ENCODE measurements around the gene SAMM50.
"Not testable (repeated sequence)": the region's sequence is repeated elsewhere in the genome, so short reads cannot be mapped to it uniquely, and the experiment has no call there.

The SAMM50 gene

DNA sequence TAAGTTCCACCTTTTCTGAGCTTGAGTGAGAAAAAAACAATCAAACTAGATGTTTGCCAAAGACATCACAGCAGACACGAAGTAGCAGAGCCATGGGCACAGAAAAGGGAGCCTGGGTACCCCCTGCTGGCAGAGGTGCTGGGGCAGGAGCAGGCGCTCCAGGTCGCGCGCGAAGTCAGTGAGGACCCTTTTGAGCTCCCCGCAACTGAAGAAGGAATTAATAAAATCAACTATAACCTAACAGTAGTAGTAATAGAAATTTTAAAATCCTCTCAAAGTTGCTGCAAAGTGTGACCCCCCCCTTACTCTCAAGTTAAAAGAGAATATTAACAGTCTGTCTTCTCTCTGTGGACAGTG, 48.8 kb downstream of the SAMM50 start:
- DNase-seq, result no peak

DNA sequence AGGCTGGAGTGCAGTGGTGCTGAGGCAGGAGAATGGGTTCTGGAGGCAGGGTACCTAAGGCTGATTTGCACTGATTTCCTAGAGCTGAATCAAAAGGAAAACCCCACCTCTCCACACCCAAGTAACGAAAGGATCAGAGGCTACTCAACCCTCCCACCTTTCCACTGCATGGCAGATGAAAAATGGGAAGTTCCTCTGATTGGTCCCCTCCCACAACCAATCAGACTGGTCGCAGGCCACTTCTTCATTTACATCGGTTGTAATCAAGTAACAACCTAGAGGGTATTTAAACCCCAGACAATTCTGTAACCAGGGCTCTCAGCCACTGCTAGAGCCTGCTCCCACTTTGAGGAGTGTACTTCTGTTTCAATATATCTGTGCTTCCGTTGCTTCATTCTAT, 50.3 kb downstream of the SAMM50 start:
- DNase-seq, result no peak

DNA sequence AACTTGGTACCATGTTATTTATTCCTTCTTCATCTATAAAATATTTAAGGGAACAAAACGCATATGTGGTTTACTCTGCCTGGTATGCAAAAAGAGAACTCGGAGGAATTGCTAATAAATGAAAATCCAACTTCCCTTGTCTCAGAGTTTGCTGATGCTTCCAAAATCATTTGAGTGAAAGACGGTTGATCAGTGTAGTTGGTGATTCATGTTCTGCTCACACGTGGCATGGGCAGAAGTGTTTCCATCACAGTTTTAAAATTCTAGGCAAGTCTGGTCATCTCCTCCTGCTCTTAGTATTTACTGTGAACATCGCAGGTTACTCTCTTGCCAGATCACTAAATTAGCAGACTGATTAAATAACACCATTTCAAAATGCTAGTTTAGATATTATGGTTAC, 56.9 kb downstream of the SAMM50 start:
- no peak for DNase-seq

DNA sequence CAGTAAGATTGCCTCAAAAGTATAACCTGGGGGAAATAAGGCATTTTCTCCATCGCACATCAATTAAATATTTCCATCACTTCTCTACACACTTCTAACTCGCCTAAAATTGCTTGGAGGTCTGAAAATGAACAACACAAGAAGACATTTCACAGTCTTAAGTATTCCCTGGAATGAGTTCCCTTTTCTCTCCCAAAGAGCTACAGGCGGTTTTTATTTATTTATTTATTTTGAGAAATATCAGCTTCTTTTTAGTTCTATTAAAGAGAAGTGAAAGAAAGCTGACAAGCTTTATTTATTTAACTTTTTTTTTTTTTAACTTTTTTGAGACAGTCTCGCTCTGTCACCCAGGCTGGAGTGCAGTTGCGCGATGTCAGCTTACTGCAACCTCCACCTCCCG, 57.3 kb downstream of the SAMM50 start:
- DNase-seq, result no peak

DNA sequence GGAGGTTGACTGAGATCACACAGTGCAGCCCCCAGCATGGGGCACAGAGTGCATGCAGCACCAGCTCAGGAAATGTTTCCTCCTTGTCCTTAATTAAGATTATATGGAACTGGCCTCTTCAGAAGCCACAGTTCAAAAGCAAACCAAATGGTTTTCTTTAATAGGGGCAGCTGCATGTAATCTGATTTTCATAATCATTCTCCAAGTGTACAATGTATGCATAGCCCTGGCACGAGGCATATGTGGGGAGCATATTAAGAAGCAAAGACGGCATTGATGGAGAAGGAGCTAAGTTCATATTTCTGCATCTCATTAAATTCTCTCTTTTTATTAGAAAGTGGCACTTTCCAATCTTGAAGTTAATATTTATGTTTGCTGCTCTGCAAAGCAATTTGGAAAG, 59.0 kb downstream of the SAMM50 start:
- DNase-seq, result no peak

DNA sequence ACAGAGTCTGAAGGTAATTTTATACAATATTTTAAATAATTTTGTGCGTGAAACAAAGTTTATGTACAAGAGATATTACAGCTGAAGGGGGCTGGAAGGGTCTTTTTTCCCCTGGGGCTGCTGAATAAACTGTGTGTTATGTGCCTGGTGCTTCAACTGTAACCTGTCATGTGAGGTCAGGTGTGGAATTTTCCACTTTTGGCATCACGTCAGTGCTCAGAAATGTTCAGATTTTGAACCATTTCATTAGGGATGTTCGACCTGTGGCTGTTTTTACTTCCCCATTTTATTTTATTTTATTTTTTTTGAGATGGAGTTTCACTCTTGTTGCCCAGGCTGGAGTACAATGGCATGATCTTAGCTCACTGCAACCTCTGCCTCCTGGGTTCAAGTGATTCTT, 61.3 kb downstream of the SAMM50 start:
- DNase-seq, result not testable (repeated sequence)

DNA sequence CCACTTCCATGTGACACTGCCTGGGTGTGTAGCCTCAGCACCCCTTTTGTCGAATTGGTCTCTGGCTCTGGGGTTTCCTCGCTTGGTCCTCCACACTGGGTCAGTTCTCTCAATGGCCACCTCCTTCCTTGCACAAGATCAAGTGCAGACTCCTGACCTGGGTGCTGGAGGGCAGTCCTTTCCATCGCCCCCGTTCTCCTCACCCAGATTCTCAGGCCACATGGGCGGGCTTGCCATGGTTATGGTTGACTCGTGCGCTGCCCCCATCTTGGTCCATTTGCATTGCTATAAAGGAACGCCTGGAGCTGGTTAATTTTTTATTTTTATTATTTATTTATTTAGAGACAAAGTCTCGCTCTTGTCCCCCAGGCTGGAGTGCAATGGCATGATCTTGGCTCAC, 63.4 kb downstream of the SAMM50 start:
- no peak for DNase-seq

DNA sequence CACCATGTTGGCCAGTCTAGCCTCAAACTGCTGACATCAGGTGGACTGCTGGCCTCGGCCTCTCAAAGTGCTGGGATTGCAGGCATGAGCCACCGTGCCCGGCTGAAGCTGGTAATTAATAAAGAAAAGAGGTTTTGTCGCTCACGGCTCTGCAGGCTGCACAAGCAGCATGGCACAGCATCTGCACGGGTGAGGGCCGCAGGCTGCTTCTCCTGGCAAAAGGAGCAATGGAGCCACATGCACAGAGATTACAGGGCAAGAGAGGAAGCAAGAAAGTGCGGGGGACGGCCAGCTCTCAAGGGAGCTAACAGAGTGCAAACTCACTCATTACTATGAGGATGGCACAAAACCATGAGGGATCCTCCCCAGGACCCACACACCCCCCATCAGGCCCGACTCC, 64.2 kb downstream of the SAMM50 start:
- DNase-seq, result no peak

DNA sequence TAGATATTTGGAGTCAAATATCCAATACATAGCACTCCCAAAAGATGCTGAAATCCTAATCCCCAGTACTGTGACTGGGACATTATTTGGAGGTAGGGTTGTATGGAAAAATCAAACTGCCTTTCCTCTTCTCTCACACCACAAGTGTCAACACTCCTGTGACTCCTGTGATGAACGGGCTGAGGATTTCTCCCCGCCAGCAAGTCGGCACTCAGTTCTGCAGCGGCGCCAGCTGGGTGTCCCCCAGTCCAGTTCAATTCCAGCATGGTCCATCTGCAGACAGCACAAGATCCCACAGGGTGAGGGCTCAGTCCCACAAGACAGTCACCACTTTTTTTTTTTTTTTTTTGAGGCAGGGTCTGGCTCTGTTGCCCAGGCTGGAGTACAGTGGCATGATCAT, 64.6 kb downstream of the SAMM50 start:
- DNase-seq, result no peak

DNA sequence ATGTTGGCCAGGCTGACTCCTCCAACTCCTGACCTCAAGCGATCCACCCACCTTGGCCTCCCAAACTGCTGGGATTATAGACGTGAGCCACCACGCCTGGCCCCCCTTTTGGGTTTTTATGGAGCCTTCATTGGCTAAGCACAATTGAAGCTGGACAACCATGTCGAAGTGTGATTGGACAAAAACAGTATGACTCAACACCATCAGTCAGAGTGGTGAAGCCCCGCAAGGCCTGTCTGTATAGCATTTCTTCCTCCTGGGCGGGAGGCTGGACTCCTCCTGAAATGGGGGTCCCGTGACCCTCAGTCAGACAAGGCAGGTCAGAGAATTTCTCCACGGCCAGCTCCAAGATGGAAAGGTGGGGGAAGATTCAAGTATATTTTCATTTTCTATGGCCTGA, 65.7 kb downstream of the SAMM50 start:
- DNase-seq, result no peak

DNA sequence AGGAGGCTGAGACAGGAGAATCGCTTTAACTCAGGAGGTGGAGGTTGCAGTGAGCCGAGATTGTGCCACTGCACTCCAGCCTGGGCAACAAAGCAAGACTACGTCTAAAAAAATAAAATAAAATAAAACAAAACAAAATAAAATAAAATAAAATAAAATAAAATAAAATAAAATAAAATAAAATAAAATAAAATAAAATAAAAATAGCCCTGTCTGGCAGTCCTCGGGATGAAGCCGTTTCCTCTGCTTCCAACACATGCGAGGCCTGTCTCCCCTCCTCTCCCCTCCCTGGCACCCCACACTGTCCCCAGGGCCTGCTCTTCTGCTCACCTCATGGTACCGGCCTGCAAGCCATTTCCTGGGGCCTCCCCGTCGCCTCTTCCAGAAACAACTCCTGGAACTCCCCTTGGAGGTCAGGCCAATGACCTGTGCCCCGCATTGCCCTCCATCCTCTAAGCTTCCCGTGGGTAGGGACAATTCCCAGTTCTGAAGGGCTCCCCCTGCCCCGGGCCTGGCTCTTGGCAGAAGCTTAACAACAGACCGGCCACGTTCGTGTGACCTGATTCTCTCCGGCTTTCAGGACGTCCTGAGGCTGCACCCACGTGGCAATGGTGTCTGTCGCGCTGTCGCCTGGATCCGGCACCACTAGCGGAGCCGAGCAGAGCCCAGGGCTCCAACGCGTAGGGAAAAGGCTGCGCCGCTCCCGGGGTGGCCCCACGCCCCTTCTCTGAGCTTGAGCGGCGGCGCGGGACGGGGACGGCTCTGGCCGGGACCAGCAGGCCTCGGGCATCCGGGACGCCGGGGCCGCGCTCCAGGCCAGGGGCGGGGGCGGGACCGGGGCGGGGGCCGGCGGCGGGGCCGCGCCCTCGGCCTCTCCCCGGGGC, 68.4 kb downstream of the SAMM50 start:
- DNase-seq, result no peak

DNA sequence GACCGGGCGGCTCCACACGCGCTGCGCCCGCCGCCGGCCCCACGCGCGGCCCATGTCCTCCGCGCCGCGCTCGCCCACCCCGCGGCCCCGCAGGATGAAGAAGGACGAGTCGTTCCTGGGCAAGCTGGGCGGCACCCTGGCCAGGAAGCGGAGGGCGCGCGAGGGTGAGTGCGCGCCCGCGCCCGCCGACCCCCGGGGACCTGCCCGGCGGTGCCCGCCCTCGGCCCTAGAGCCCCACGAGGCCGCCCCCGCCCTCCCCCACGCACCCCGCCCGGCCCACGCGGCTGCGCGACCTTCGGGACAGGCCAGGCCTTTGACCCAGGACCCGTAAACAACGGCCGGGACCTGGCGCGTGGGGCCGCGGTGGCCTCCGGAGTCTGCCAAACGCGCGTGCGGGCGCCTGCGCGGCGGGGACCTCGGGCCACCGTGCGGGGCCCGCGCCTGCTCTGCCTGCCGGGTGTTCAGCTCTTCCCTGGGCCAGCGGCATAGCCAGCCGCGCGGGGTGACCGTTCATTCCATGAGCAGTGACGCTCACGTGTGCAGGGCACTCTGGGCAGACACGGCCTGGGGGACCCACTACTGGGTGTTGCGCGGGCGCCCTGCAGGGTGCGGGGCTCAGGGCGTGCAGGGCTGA, 69.2 kb downstream of the SAMM50 start, which contains the start of gene PARVB:
TSS of gene PARVB (plus strand) at position 15 of the 634 bp plus-strand sequence. CDS start at position 53, 38 bp downstream.
- DNase-seq, result no peak

DNA sequence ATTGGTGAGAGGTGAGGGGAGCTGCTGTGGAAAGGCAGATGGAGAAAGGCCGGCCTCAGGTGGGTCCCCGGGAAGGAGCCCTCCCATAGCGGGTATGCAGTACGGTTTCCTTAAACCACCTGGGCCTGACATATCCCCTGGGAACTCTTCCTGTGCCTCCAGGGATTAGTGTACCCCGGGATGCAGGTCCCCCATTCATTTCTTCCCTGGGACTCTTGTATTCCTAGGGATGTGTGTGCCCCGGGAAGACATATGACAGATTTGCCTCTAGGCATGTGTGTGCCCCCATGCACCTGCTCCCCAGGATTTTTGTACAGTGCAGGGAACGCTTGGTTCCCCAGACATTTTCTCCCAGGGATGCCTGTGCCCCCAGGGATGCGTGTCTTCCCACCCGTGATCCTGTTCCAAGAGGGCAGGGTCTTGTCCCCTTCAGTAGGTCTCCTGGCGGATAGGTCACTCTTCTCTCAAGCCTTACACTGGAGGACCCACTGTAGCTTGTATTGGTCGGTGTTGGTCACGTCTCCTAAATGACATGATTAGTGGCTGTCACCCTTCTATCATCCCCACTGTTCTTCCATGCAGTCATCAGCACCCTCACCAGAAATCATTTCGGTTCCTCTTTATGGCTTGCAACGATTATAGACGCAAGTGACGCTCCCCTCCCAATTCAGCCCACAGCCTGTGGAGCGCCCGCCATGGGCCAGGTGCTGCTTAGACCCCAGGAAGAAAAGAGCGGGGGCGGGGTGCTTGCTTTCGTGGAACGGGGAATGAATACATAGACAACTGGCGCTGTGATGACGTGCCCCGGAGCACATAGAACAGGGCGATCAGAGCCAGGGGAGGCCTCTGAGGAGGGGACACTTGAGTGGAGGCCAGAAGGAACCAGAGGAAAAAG, 70.2 kb downstream of the SAMM50 start:
- DNase-seq, result no peak

DNA sequence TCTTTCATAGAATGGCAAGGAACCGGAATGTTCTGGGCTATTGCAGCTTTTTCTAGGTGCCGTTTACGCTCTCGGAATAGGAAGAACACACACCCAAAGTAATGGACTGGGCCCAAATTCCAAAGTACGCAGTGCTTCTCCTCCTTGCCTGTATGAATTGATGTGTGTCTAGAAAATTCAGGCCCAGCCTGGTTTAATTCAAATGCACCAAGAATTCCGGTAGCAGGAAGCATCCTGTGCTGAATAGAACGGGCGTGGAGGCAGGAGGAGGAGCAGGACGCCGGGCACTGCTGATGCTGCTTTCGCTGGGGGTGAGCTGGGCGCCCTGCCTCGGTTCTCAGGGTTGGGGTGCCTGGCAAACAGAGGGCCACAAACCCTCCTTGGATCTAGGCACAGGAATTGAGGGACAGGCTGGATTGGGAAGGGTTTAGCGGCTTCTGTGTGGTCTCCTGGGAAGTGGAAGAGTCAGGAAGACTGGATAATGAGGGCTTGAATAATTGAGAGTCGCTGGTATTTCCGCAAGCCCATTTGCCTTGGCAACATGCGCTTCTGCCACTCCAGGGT, 70.9 kb downstream of the SAMM50 start:
- no peak for DNase-seq

DNA sequence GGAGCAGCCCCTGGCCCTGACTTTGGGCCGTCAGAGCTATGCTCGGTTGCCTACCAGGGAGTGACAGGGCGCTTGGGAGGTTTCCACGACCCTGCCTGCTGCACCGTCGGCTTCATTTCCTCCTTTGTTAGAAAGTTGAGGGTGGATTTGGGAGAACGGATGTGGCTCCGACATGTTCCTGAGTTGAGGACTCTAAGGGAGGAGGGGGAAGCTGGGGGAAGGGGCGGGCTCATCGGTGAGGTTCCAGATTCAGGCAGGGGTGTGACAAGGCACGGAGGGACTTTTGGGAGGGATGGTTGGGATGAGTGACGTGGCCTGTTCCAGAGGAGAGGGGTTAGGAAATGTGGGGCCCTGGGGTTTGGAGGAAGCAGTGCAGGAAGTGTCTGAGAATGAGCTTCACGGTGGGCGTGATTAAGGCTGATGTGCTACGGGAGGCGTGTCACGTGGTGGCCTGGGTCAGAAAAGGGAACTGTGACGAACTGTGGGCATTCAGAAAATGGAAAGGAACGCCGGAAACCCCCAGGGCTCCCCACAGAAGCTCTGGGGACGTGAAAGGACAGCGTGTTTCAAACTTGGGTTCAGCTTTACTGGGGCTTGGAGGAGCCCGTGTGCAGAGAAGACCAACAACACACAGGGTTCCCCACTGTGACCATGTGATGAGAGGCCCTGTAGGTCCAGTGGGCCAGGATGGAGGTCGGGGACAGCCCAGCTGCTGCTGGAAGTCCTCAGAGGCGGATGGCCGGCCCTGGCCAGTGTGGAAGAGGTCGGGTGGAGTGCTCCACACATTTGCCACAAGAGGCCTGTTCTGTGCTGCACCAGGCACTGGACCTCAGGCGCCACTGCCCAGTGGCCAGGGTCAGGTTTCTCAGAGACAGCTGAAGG, 71.6 kb downstream of the SAMM50 start:
- no peak for DNase-seq

DNA sequence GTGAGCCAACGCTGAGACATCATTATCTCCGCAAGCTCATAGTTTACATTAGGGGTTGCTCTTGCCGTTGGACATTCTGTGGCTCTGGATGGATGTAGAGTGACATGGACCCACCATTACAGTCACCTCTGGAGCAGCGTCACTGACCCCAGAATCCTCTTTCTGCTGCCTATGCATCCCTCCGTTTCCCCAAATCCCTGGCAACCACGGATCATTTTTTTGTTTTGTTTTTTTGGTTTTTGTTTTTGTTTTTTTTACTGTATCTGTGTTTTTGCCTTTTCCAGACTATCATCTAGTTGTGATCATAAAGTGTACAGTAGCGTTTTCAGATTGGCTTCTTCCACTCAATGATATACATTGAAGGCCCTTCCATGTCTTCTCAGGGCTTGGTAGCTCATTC, 72.8 kb downstream of the SAMM50 start:
- DNase-seq, result no peak

DNA sequence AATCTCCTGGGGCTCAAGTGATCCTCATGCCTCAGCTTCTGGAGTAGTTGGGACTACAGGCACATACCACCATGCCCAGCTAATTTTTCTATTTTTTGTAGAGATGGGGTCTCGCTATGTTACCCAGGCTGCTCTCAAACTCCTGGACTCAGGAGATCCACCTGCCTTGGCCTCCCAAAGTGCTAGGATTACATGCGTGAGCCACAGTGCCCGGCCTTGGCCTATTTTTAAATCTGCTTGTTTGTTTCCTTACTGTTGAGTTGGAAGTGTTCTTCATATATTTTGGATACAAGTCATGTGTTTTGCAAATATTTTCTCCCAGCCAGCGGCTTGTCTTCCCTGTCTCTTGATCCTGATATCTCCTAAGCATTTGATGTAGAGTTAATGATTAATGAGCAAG, 73.8 kb downstream of the SAMM50 start:
- DNase-seq, result no peak

DNA sequence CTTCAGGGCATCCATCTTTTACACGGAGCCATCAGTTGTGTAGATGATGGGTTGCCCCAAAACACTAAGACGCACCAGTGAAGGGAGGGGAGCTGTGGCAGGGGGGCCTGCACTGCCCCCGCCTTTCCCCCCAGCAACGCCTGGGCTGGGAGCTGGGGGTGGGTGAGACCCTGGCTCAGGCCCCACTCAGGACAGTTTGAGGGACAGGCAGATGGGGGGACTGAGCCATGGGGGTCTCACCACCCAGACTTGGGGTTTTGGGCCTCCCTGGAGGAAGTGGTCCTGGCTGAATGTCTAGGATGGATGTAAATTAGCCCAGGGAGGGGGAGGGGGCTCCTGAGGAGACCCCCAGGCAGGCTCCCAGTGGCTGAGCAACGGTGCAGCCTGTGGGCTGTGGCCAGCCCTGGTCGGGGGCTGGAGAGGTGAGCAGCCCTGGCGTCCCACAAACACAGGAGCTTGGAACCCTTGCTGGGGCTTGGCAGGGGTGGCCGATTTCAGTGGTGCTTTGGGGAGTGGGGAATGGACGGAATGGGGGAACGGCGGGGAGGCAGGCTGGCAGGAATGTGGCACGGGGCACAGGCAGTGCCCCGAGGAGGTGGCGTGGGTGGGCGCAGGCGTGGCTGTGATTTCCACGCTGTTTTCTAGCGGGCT, 74.9 kb downstream of the SAMM50 start:
- no peak for DNase-seq

DNA sequence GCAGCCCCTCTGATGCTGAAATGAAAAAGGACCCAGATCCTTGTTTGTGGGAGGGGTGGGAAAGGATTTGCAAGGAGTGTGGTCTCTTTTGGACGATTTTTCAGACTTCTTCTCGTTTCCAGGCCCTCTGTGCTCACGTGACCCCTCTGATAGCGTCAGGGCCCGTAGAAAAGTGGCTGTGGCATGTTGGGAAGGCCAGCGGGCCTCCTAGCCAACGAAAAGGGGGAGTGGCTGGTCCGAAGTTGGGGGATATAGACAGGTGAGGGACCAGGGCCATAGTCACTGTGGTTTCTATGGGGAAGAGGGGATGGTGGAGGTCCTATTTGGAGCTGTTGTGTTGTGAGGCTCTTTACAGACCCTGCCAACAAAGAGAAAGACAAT, 75.5 kb downstream of the SAMM50 start:
- DNase-seq, result no peak

DNA sequence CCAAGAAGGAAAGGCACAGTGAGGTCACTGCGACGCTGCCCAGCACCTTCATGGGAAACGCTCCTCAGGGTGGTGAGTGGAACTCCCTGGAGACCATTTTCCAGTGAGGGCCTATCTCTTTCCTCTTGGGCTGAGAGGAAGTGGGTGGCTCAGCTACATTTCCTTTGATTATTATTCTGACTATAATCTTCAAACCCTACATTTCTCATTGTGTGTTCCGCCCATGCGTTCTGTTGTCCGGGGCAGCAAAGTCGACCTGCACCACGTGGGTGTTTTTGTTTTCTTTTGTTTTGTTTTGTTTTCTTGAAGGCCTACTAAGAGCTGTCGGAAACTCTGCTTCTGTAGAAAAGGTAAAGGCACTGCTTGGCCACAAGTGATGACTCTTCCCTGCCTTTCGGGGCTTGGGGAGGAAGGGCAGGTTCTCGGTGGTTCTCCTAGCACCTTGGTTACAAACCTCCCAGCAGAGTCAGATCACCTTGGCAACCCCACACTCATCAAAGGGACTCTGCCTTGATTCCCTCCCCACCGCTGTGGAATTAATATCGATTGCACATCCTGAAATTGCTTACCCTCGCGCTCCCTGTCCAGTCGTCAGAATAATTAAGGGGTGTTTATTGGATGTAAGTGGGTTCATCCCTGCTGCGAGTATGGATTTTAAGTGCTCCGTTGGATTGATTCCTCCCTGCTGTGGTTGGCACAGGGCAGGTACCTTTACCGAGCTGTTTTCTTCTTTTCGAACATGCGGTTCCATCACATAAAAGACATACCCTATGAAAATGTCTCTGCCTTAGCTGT, 76.1 kb downstream of the SAMM50 start:
- no peak for DNase-seq
